SK-N-SH treated with all-trans-retinoic acid at 6 μM for 48 hours (cell line): ENCODE data around the gene CASP5.
"Not testable (repeated sequence)": the region's sequence is repeated elsewhere in the genome, so short reads cannot be mapped to it uniquely, and the experiment has no call there.

Experiments used
- ATAC-seq: fragments of 200-7000 bp; cut with Tn5 transposase; 3 replicates; pipeline ENCODE4 v1.9.1; 2020; ENCODE audit warnings: mild to moderate bottlenecking, moderate library complexity
- ARNTL ChIP-seq: fragments of 450-650 bp; formaldehyde crosslinking; IDR thresholded peaks from 2 replicates; pipeline ENCODE4 v1.5.0; 2020; ENCODE audit warnings: low read depth, mild to moderate bottlenecking, moderate library complexity, borderline replicate concordance
- BACH2 ChIP-seq: fragments of 250-450 bp; sonication (Bioruptor Pico); IDR thresholded peaks from 2 replicates; pipeline ENCODE4 v1.9.0; 2021; ENCODE audit warnings: mild to moderate bottlenecking, borderline replicate concordance
- CSDC2 ChIP-seq: fragments of 250-450 bp; sonication (Bioruptor Pico); IDR thresholded peaks from 2 replicates; pipeline ENCODE4 v1.5.0; 2020; ENCODE audit warnings: mild to moderate bottlenecking, moderate library complexity
- CSRNP3 ChIP-seq: fragments of 250-450 bp; sonication (Bioruptor Pico); IDR thresholded peaks from 2 replicates; pipeline ENCODE4 v1.5.1; 2021; ENCODE audit warnings: mild to moderate bottlenecking, moderate library complexity
- ESRRG ChIP-seq: fragments of 250-450 bp; sonication (Bioruptor Pico); IDR thresholded peaks from 2 replicates; pipeline ENCODE4 v1.6.1; 2021; ENCODE audit warnings: mild to moderate bottlenecking
- GLIS3 ChIP-seq: fragments of 250-450 bp; sonication (Bioruptor Pico); IDR thresholded peaks from 2 replicates; pipeline ENCODE4 v1.5.0; 2020; ENCODE audit warnings: mild to moderate bottlenecking, moderate library complexity
- ISL1 ChIP-seq: fragments of 250-450 bp; sonication (Bioruptor Pico); IDR thresholded peaks from 2 replicates; pipeline ENCODE4 v2.1.2; 2022; ENCODE audit warnings: mild to moderate bottlenecking, moderate library complexity
- OSR1 ChIP-seq: fragments of 250-450 bp; sonication (Bioruptor Pico); IDR thresholded peaks from 2 replicates; pipeline ENCODE4 v1.8.0; 2022; ENCODE audit warnings: moderate library complexity, mild to moderate bottlenecking, inconsistent platforms
- PATZ1 ChIP-seq: fragments of 250-450 bp; sonication (Bioruptor Pico); IDR thresholded peaks from 2 replicates; pipeline ENCODE4 v1.8.0; 2020; ENCODE audit warnings: mild to moderate bottlenecking, moderate library complexity, borderline replicate concordance
- POU6F1 ChIP-seq: fragments of 250-450 bp; sonication (Bioruptor Pico); IDR thresholded peaks from 2 replicates; pipeline ENCODE4 v1.8.0; 2021; ENCODE audit warnings: low read depth, mild to moderate bottlenecking, moderate library complexity, borderline replicate concordance
- PPARA ChIP-seq: fragments of 250-450 bp; sonication (Bioruptor Pico); IDR thresholded peaks from 2 replicates; pipeline ENCODE4 v1.5.0; 2020; ENCODE audit warnings: mild to moderate bottlenecking, borderline replicate concordance
- RARB ChIP-seq: fragments of 250-450 bp; sonication (Bioruptor Pico); IDR thresholded peaks from 2 replicates; pipeline ENCODE4 v1.8.0; 2021; ENCODE audit warnings: mild to moderate bottlenecking, moderate library complexity
- SNAI2 ChIP-seq: fragments of 250-450 bp; sonication (Bioruptor Pico); IDR thresholded peaks from 2 replicates; pipeline ENCODE4 v1.5.0; 2020; ENCODE audit warnings: mild to moderate bottlenecking, moderate library complexity
- TCF4 ChIP-seq: fragments of 250-450 bp; sonication (Bioruptor Pico); IDR thresholded peaks from 2 replicates; pipeline ENCODE4 v1.8.0; 2021; ENCODE audit warnings: mild to moderate bottlenecking, moderate library complexity, borderline replicate concordance
- TOX ChIP-seq: fragments of 250-450 bp; sonication (Bioruptor Pico); IDR thresholded peaks from 2 replicates; pipeline ENCODE4 v1.8.0; 2021; ENCODE audit warnings: mild to moderate bottlenecking, moderate library complexity, borderline replicate concordance
- TSHZ2 ChIP-seq: fragments of 250-450 bp; sonication (Bioruptor Pico); IDR thresholded peaks from 2 replicates; pipeline ENCODE4 v1.5.0; 2020; ENCODE audit warnings: mild to moderate bottlenecking, moderate library complexity
- ZFP3 ChIP-seq: fragments of 250-450 bp; sonication (Bioruptor Pico); IDR thresholded peaks from 2 replicates; pipeline ENCODE4 v1.5.0; 2020; ENCODE audit warnings: mild to moderate bottlenecking, moderate library complexity
- ZFP30 ChIP-seq: fragments of 450-650 bp; formaldehyde crosslinking; IDR thresholded peaks from 2 replicates; pipeline ENCODE4 v1.5.0; 2022; ENCODE audit warnings: mild to moderate bottlenecking, moderate library complexity
- ZNF565 ChIP-seq: fragments of 450-650 bp; formaldehyde crosslinking; conservative IDR thresholded peaks from 2 replicates; pipeline ENCODE4 v1.5.0; 2020; ENCODE audit warnings: low read depth, mild to moderate bottlenecking, moderate library complexity
- ZNF70 ChIP-seq: fragments of 450-650 bp; formaldehyde crosslinking; IDR thresholded peaks from 2 replicates; pipeline ENCODE4 v1.5.0; 2020; ENCODE audit warnings: mild to moderate bottlenecking, moderate library complexity
- ZNF8 ChIP-seq: fragments of 450-650 bp; formaldehyde crosslinking; IDR thresholded peaks from 2 replicates; pipeline ENCODE4 v1.5.0; 2020; ENCODE audit warnings: mild to moderate bottlenecking, moderate library complexity

The CASP5 gene

GRCh38 chr11:105045676-105046296 lies 22.8 kb upstream of the CASP5 start:
- no peak for ATAC-seq
- TF ChIP-seq PATZ1 (no peak), RARB (CRISPR knock-in tag) (no peak), ESRRG (CRISPR knock-in tag) (no peak), ISL1 (no peak), PPARA (no peak), GLIS3 (CRISPR knock-in tag) (no peak), TSHZ2 (CRISPR knock-in tag) (no peak), ZNF70 (no peak), TOX (no peak), TCF4 (CRISPR knock-in tag) (no peak), ZFP3 (CRISPR knock-in tag) (no peak), POU6F1 (CRISPR knock-in tag) (no peak), ARNTL (no peak), BACH2 (no peak), ZNF8 (CRISPR knock-in tag) (no peak), OSR1 (CRISPR knock-in tag) (no peak), CSDC2 (no peak)

- ATAC-seq, result not testable (repeated sequence)
These were observed 21.9 kb upstream of the CASP5 start, which contains the start of gene CARD16 for GRCh38 chr11:105044557-105045524. Gene CARD16 (minus strand): TSS chr11:105045335. CDS start chr11:105045297, 38 bp downstream.

- no peak for ATAC-seq
- TF ChIP-seq OSR1 (CRISPR knock-in tag), result no peak
- TF ChIP-seq ZNF8 (CRISPR knock-in tag), result no peak
- TF ChIP-seq SNAI2 (CRISPR knock-in tag), result no peak
- no peak for TF ChIP-seq ZFP30 (CRISPR knock-in tag)
- no peak for TF ChIP-seq CSDC2
- TF ChIP-seq CSRNP3 (CRISPR knock-in tag), result no peak
- TF ChIP-seq ZNF565 (CRISPR knock-in tag), result no peak
- no peak for TF ChIP-seq POU6F1 (CRISPR knock-in tag)
- no peak for TF ChIP-seq ZNF70
- no peak for TF ChIP-seq RARB (CRISPR knock-in tag)
- TF ChIP-seq ZFP3 (CRISPR knock-in tag), result no peak
- TF ChIP-seq TSHZ2 (CRISPR knock-in tag), result no peak
- TF ChIP-seq ISL1, result no peak
- TF ChIP-seq PATZ1, result no peak
- no peak for TF ChIP-seq TOX
- TF ChIP-seq TCF4 (CRISPR knock-in tag), result no peak
These were observed 19.2 kb upstream of the CASP5 start for GRCh38 chr11:105042178-105042577.
